Lower lobe of right lung (tissue), 2 donors: ENCODE results near the gene RPN2. TPM values are rescaled to one million over a fixed set of nuclear protein-coding genes. Genes with fewer than 3 reads are reported as not detected.

ENCODE experiments used
- ATAC-seq, 2 donors: fragments of 200-7000 bp; cut with Tn5 transposase; one replicate each; pipeline ENCODE4 v1.9.1; 2020 to 2022; ENCODE audit warnings: mild to moderate bottlenecking in 2 of 2, moderate library complexity in 2 of 2
- DNase-seq: peaks from one replicate; pipeline ENCODE4 v3.0.0-alpha.2; 2020
- H3K27ac ChIP-seq: fragments of 200-600 bp; one replicate; pipeline ENCODE4 v1.8.0; 2022
- H3K27me3 ChIP-seq: fragments of 200-600 bp; one replicate; pipeline ENCODE4 v1.8.0; 2022; ENCODE audit warnings: low read depth
- H3K36me3 ChIP-seq: fragments of 200-600 bp; one replicate; pipeline ENCODE4 v1.8.0; 2022; ENCODE audit warnings: mild to moderate bottlenecking
- H3K4me1 ChIP-seq: fragments of 200-600 bp; one replicate; pipeline ENCODE4 v1.8.0; 2022
- H3K4me3 ChIP-seq: fragments of 200-600 bp; one replicate; pipeline ENCODE4 v1.8.0; 2022; ENCODE audit warnings: mild to moderate bottlenecking
- H3K9me3 ChIP-seq: fragments of 200-600 bp; one replicate; pipeline ENCODE4 v1.8.0; 2022
- intact Hi-C: fragments of 100-400 bp; cut with DNase I; formaldehyde crosslinking; loops from one replicate; pipeline ENCODE4 v1.11.0; 2022
- total RNA-seq: library from RNA; stranded (reverse); fragmentation: NEBNext Ultra II Directional; extraction: Animal tissue kit (Norgen Biotek cat#: 25700); gene quantifications from one replicate; pipeline ENCODE4 v1.2.1, GENCODE V29; 2021
- TF ChIP-seq, protein P1 (sequence below): fragments of 200-600 bp; IDR thresholded peaks from one replicate; pipeline ENCODE4 v1.8.0; 2022; ENCODE audit warnings: antibody characterized with exemption, mild to moderate bottlenecking
- donor health status: DM: no; HTN: yes; CAD: no; lungs with severe emphysema.

Gene RPN2
- total RNA-seq, 1 donor from 2014 or later: 160 TPM

DNA sequence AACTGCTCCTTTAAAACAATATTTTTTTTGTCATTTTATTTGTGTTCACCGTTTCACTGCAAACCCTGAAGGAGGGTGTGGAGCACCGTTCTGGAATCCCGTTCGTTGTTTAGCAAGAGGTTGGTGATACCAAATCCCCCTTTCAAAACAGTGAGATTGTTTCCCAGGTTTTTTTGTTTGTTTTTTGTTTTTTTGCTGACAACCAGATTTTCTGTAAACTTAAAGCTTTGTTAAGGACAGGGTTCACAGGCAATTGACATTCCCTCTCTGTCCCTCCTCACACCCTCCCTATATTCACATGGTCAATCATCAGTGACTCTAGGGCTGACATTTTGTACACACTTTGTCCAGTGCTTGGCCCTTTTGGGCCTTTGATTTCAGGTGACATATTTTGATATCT, 21.2 kb downstream of the RPN2 start:
- H3K27me3 ChIP-seq: no peaks in the 10 kb centered on the region
- no peak overlapping the region for H3K27ac ChIP-seq
- DNase-seq (no peak), ATAC-seq (no peak)
- intact Hi-C loops: loop anchor here (10.0 kb wide), 1 partner anchor 334 kb away; no protein-coding TSS in a partner anchor
- H3K4me1 ChIP-seq: peaks cover 7% of the 10 kb centered on the region
- TF ChIP-seq, protein P1, sequence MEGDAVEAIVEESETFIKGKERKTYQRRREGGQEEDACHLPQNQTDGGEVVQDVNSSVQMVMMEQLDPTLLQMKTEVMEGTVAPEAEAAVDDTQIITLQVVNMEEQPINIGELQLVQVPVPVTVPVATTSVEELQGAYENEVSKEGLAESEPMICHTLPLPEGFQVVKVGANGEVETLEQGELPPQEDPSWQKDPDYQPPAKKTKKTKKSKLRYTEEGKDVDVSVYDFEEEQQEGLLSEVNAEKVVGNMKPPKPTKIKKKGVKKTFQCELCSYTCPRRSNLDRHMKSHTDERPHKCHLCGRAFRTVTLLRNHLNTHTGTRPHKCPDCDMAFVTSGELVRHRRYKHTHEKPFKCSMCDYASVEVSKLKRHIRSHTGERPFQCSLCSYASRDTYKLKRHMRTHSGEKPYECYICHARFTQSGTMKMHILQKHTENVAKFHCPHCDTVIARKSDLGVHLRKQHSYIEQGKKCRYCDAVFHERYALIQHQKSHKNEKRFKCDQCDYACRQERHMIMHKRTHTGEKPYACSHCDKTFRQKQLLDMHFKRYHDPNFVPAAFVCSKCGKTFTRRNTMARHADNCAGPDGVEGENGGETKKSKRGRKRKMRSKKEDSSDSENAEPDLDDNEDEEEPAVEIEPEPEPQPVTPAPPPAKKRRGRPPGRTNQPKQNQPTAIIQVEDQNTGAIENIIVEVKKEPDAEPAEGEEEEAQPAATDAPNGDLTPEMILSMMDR: no peak
- H3K9me3 ChIP-seq: no peaks in the 10 kb centered on the region
- H3K4me3 ChIP-seq: no peak overlapping the region
- H3K36me3 ChIP-seq: peaks cover 79% of the 10 kb centered on the region

GRCh38 chr20:37200926-37201826, 22.0 kb downstream of the RPN2 start:
- Histone ChIP-seq H3K36me3 (peaks cover 87% of the 10 kb centered on the region), H3K27ac (peak overlapping the region; percentile 59), H3K27me3 (no peaks in the 10 kb centered on the region), H3K4me3 (no peak overlapping the region), H3K4me1 (peaks cover 4% of the 10 kb centered on the region), H3K9me3 (no peaks in the 10 kb centered on the region)
- ATAC-seq (no peak), DNase-seq (no peak)
- TF ChIP-seq, protein P1: no peak
- intact Hi-C loops: loop anchor here (10.0 kb wide), 1 partner anchor 334 kb away; no protein-coding TSS in a partner anchor

DNA sequence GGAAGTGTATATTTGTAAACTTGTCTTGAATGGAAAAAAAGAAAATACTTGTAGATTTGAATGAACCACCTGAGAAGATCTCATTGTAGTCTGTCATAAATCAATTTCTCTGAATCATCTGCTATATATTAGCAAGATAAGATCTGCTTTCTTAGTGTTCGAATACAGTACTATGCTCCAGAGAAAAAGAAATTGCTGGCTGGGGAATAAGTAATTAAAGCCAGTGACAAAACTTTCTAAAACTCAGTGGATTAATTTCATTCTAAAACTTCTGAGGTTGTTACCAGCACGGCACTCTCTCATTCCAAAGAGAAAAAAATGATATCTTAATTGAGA, 22.7 kb downstream of the RPN2 start:
- Histone ChIP-seq H3K36me3 (peaks cover 93% of the 10 kb centered on the region), H3K27ac (peak overlapping the region; percentile 59), H3K4me1 (peaks cover 4% of the 10 kb centered on the region), H3K9me3 (no peaks in the 10 kb centered on the region), H3K4me3 (no peak overlapping the region), H3K27me3 (no peaks in the 10 kb centered on the region)
- DNase-seq: no peak
- intact Hi-C loops: loop anchor here (10.0 kb wide), 1 partner anchor 333 kb away; no protein-coding TSS in a partner anchor
- ATAC-seq: no peak
- TF ChIP-seq, protein P1: no peak

DNA sequence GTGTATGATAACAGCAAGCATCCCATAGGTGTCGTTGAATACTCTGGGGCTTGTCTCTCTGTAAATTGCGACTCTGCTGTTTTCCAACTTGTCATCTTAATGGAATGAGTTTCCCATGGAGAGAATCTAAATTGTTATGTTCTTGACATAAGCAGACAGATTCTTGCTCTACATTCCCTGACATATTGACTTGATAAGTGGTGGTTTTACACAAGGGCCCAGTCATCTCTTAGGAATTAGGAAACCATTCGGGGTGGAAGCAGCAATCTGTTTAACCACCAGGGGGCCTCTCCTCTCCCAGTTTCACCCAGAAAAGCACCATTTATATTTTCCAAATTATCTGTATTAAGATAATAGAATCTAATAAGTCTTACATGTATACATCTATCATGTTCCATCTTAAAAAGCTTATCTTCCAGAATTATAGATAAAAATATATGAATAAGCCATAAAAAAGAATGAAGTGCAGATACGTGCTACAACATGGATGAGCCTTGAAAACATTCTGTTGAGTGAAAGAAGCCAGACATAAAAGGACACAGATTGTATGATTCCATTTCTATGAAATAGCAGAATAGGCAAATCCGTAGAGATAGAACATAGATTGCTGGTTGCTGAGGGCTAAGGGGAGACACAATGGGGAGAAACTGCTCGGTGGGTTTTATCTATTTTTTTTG, 23.3 kb downstream of the RPN2 start:
- no peaks in the 10 kb centered on the region for H3K27me3 ChIP-seq
- no peak overlapping the region for H3K4me3 ChIP-seq
- H3K36me3 ChIP-seq: peaks cover 99% of the 10 kb centered on the region
- H3K9me3 ChIP-seq: no peaks in the 10 kb centered on the region
- DNase-seq (no peak), ATAC-seq (peak; percentile 88 to 91)
- peaks cover 4% of the 10 kb centered on the region for H3K4me1 ChIP-seq
- intact Hi-C loops: loop anchor here (10.0 kb wide), 1 partner anchor 332 kb away; no protein-coding TSS in a partner anchor
- TF ChIP-seq, protein P1: peak; percentile 81
- peak overlapping the region; percentile 59 for H3K27ac ChIP-seq

DNA sequence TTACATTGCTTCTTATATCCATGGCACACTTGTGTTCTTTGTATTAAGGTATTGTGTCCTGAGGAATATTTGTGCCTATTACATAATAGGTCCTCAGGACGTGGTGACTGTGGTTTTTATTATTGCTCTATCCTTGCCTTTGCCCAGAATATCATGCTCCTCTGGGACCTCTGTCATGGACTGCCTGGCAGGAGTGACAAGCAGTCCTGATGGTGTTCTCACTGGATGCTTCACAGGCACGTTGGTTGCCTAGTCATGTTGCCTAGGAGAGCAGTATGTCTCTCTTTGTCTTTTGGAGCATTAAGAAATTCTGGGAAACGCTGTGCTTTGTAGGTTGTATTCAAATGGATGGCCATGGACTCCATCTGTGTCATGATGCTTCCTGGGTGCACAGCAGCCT, 24.9 kb downstream of the RPN2 start:
- TF ChIP-seq, protein P1: no peak
- Histone ChIP-seq H3K9me3 (no peaks in the 10 kb centered on the region), H3K27ac (peak overlapping the region; percentile 7), H3K36me3 (peaks cover 97% of the 10 kb centered on the region), H3K27me3 (no peaks in the 10 kb centered on the region), H3K4me1 (no peaks in the 10 kb centered on the region), H3K4me3 (no peak overlapping the region)
- ATAC-seq (no peak), DNase-seq (no peak)
- intact Hi-C loops: loop anchor here (10.0 kb wide), 1 partner anchor 331 kb away; no protein-coding TSS in a partner anchor
